Vagina (tissue), 2 donors: ENCODE measurements around the gene MTCL1. TPM values are rescaled to one million over a fixed set of nuclear protein-coding genes. Genes with fewer than 3 reads are reported as not detected.

Experiments
- DNase-seq, 2 donors: peaks; one replicate each; pipeline ENCODE4 v3.0.0-alpha.2; 2017; ENCODE audit errors: extremely low spot score in 2 of 2
- H3K27ac ChIP-seq: fragments of 200-600 bp; sonication (generic); one replicate; pipeline ENCODE4 v1.5.1; 2019
- H3K27me3 ChIP-seq: fragments of 200-600 bp; sonication (generic); one replicate; pipeline ENCODE4 v1.5.1; 2019
- H3K36me3 ChIP-seq, 2 donors: fragments of 200-600 bp; sonication (generic); one replicate each; pipeline ENCODE4 v1.5.1; 2017 to 2019
- H3K4me1 ChIP-seq: fragments of 200-600 bp; sonication (generic); one replicate; pipeline ENCODE4 v1.5.1; 2019
- H3K4me3 ChIP-seq, 2 donors: fragments of 200-600 bp; sonication (generic); 1 replicate in 1 of 2; 2 replicates in 1 of 2; pipeline ENCODE4 v1.5.1; 2016 to 2019
- H3K9me3 ChIP-seq: fragments of 200-600 bp; sonication (generic); one replicate; pipeline ENCODE4 v1.5.1; 2019
- CTCF ChIP-seq, 3 experiments: fragments of 450-650 bp in 2 of 3; fragments of 200-600 bp in 1 of 3; sonication (generic) in 1 of 3; IDR thresholded peaks; one replicate each; pipeline ENCODE4 v1.5.1; 2017 to 2019; ENCODE audit warnings: antibody characterized with exemption in 3 of 3, mild to moderate bottlenecking in 2 of 3, moderate library complexity in 2 of 3
- POLR2A ChIP-seq, 2 donors: fragments of 450-650 bp; IDR thresholded peaks; one replicate each; pipeline ENCODE4 v1.6.1; 2017; ENCODE audit warnings: antibody characterized with exemption in 2 of 2, mild to moderate bottlenecking in 2 of 2, moderate library complexity in 2 of 2
- POLR2AphosphoS5 ChIP-seq, 2 donors: sonication (generic); formaldehyde crosslinking; IDR thresholded peaks; one replicate each; pipeline ENCODE4 v1.9.0; 2017; ENCODE audit warnings: antibody characterized with exemption in 2 of 2, mild to moderate bottlenecking in 2 of 2, low read depth in 1 of 2; ENCODE audit not compliant: insufficient read depth in 1 of 2
- intact Hi-C: fragments of 100-400 bp; cut with DNase I; formaldehyde crosslinking; loops from one replicate; pipeline ENCODE4 v1.15.1; 2023
- total RNA-seq: library from RNA; depleted of rRNA; stranded (reverse); fragments of >200 nt; gene quantifications from one replicate; pipeline ENCODE4 v1.2.3, GENCODE V29; 2016

MTCL1 gene
- total RNA-seq, 1 donor from 2014 or later = 23.6 TPM

- DNase-seq = no peak
- Histone ChIP-seq H3K4me1 (no peaks in the 10 kb centered on the region), H3K27ac (no peak overlapping the region), H3K27me3 (no peaks in the 10 kb centered on the region), H3K4me3 (no peak overlapping the region), H3K9me3 (no peaks in the 10 kb centered on the region), H3K36me3 (peaks cover 0 to 5% of the 10 kb centered on the region in 2 donors)
- no peak for TF ChIP-seq POLR2AphosphoS5 (IDR thresholded peaks at IDR 0.05; ENCODE audit: insufficient read depth in 1 of 2, low read depth in 1 of 2)
- TF ChIP-seq CTCF (IDR thresholded peaks at IDR 0.05) = no peak
- TF ChIP-seq POLR2A (IDR thresholded peaks at IDR 0.05) = no peak
- intact Hi-C loops = no loop called here
These were observed 102.1 kb downstream of the MTCL1 start for GRCh38 chr18:8807488-8807805.

GRCh38 chr18:8808001-8808400 is 102.6 kb downstream of the MTCL1 start:
- TF ChIP-seq CTCF (IDR thresholded peaks at IDR 0.05) (no peak), POLR2AphosphoS5 (IDR thresholded peaks at IDR 0.05; ENCODE audit: insufficient read depth in 1 of 2, low read depth in 1 of 2) (no peak), POLR2A (IDR thresholded peaks at IDR 0.05) (no peak)
- no peak overlapping the region for H3K27ac ChIP-seq
- no peak for DNase-seq
- H3K4me1 ChIP-seq = no peaks in the 10 kb centered on the region
- no peaks in the 10 kb centered on the region for H3K9me3 ChIP-seq
- no peak overlapping the region for H3K4me3 ChIP-seq
- H3K27me3 ChIP-seq = no peaks in the 10 kb centered on the region
- intact Hi-C loops = no loop called here
- peaks cover 0 to 5% of the 10 kb centered on the region in 2 donors for H3K36me3 ChIP-seq

- Histone ChIP-seq H3K27me3 (no peaks in the 10 kb centered on the region), H3K4me1 (no peaks in the 10 kb centered on the region), H3K27ac (no peak overlapping the region), H3K9me3 (no peaks in the 10 kb centered on the region), H3K4me3 (no peak overlapping the region), H3K36me3 (peaks cover 0 to 5% of the 10 kb centered on the region in 2 donors)
- intact Hi-C loops = no loop called here
- TF ChIP-seq POLR2A (IDR thresholded peaks at IDR 0.05) (no peak), POLR2AphosphoS5 (IDR thresholded peaks at IDR 0.05; ENCODE audit: insufficient read depth in 1 of 2, low read depth in 1 of 2) (no peak), CTCF (IDR thresholded peaks at IDR 0.05) (no peak)
- DNase-seq = no peak
These were observed 104.2 kb downstream of the MTCL1 start for GRCh38 chr18:8809514-8809913.

- Histone ChIP-seq H3K36me3 (peaks cover 0 to 5% of the 10 kb centered on the region in 2 donors), H3K27me3 (no peaks in the 10 kb centered on the region), H3K27ac (no peak overlapping the region), H3K9me3 (no peaks in the 10 kb centered on the region), H3K4me3 (no peak overlapping the region), H3K4me1 (no peaks in the 10 kb centered on the region)
- no peak for DNase-seq
- TF ChIP-seq POLR2AphosphoS5 (IDR thresholded peaks at IDR 0.05; ENCODE audit: insufficient read depth in 1 of 2, low read depth in 1 of 2) = no peak
- no peak for TF ChIP-seq POLR2A (IDR thresholded peaks at IDR 0.05)
- no peak for TF ChIP-seq CTCF (IDR thresholded peaks at IDR 0.05)
- intact Hi-C loops = no loop called here
These were observed 104.8 kb downstream of the MTCL1 start for GRCh38 chr18:8810157-8810556.

GRCh38 chr18:8811115-8811514 is 105.8 kb downstream of the MTCL1 start:
- intact Hi-C loops = no loop called here
- H3K36me3 ChIP-seq = peaks cover 0 to 5% of the 10 kb centered on the region in 2 donors

More at GRCh38 chr18:8811115-8811514, 105.8 kb downstream of the MTCL1 start:
- TF ChIP-seq POLR2A (IDR thresholded peaks at IDR 0.05) (no peak), POLR2AphosphoS5 (IDR thresholded peaks at IDR 0.05; ENCODE audit: insufficient read depth in 1 of 2, low read depth in 1 of 2) (no peak), CTCF (IDR thresholded peaks at IDR 0.05) (no peak)
- no peaks in the 10 kb centered on the region for H3K27me3 ChIP-seq
- no peak overlapping the region for H3K4me3 ChIP-seq
- H3K27ac ChIP-seq = no peak overlapping the region
- DNase-seq = no peak
- H3K4me1 ChIP-seq = no peaks in the 10 kb centered on the region
- no peaks in the 10 kb centered on the region for H3K9me3 ChIP-seq
